A673 (cell line): ENCODE results near the gene UGGT2.

Source experiments
- CTCF ChIP-seq: fragments of 300-800, 200-600 bp; sonication (generic); conservative IDR thresholded peaks from 2 replicates; pipeline ENCODE4 v1.5.1; 2017; ENCODE audit warnings: low read depth, mild to moderate bottlenecking, antibody characterized with exemption, low read length, moderate library complexity, mixed read lengths
- EZH2 ChIP-seq: fragments of 200-600 bp; sonication (generic); IDR thresholded peaks from 2 replicates; pipeline ENCODE4 v1.6.1; 2017; ENCODE audit warnings: borderline replicate concordance, low read depth, mild to moderate bottlenecking, mixed read lengths, antibody characterized with exemption, low read length; ENCODE audit not compliant: poor library complexity, severe bottlenecking

DNA sequence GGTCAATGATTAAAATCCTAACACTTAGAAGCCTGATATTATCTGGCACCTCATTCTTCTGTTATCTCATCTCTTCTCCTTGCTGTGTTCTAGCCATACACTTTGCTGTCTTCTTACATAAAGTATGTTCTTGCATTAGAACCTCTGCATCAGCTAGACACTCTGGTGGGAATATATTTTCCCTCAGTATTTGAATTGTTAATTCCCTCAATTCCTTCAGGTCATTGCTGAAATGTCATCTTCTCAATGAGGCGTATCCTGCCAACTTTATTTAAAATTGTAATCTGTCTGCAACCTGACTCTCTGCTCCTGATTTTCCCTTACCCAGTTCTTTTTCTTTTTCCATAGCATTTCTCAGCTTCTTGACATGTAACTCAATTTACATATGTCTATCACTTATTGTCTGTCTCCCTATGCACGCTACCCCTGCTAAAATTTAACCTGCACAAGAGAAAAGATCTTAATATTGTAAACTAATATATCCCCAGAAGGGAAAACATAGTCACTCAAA, 138.2 kb downstream of the UGGT2 start:
- TF ChIP-seq CTCF (no peak), EZH2 (no peak)
